OCI-LY3 (cell line): Measurements from ENCODE around the gene NFX1.

Source experiments
- CTCF ChIP-seq: fragments of 200-600, 300-600 bp; sonication (generic); IDR thresholded peaks from 2 replicates; pipeline ENCODE4 v1.5.1; 2014; ENCODE audit warnings: antibody characterized with exemption, low read length, low read depth
- EZH2phosphoT487 ChIP-seq: fragments of 200-600 bp; shearing (Covaris generic); IDR thresholded peaks from 2 replicates; pipeline ENCODE4 v1.6.1; 2018; ENCODE audit warnings: antibody characterized with exemption, mixed run types, low read depth

GRCh38 chr9:33297432-33297831 is 7.1 kb downstream of the NFX1 start:
- no peak for TF ChIP-seq CTCF
- no peak for TF ChIP-seq EZH2phosphoT487
